HG03439 (cell line): ENCODE data around the gene DNAJC30.

ENCODE experiments used
- ATAC-seq: cut with Tn5 transposase; IDR thresholded peaks from one replicate; pipeline ENCODE4 v1.9.1; 2021; ENCODE audit warnings: mild to moderate bottlenecking, moderate library complexity; ENCODE audit not compliant: unreplicated experiment

The DNAJC30 gene

DNA sequence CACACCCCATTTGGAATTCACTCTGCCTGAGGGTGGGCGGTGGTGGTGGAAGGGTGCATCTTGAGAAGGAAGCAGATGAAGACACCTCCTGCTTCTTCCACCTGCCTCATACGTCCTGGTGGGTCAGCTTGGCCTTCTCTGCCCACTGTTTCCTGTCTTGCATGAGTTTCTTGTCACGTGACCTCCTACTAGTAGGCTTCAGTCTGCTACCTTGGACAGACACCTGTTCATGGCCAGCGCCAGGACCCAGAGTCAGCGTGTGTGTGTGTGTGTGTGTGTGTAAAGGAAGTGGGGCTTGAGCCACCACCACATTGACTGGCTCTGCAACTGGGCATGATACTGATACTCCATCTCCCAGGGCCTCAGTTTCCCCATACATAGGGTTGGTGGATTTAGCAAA, 32.7 kb downstream of the DNAJC30 start:
- no peak for ATAC-seq

DNA sequence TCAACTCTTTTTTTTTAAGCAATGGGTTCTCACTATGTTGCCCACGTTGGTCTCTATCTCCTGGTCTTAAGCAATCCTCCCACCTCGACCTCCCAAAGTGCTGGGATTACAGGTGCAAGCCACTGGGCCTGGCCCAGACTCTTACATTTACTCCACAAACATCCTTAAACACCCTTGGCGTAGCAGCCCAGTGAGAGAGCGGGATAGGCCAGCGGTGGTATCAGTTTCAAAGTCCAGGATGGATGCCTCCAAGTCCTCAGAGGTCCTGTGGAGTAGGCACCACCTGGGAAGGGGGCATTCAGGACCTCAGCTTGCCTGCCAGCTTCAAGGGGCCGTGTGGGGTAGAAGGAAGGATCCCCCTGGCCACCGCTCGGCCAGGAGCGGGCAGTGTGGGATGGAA, 33.7 kb downstream of the DNAJC30 start:
- ATAC-seq, result no peak

DNA sequence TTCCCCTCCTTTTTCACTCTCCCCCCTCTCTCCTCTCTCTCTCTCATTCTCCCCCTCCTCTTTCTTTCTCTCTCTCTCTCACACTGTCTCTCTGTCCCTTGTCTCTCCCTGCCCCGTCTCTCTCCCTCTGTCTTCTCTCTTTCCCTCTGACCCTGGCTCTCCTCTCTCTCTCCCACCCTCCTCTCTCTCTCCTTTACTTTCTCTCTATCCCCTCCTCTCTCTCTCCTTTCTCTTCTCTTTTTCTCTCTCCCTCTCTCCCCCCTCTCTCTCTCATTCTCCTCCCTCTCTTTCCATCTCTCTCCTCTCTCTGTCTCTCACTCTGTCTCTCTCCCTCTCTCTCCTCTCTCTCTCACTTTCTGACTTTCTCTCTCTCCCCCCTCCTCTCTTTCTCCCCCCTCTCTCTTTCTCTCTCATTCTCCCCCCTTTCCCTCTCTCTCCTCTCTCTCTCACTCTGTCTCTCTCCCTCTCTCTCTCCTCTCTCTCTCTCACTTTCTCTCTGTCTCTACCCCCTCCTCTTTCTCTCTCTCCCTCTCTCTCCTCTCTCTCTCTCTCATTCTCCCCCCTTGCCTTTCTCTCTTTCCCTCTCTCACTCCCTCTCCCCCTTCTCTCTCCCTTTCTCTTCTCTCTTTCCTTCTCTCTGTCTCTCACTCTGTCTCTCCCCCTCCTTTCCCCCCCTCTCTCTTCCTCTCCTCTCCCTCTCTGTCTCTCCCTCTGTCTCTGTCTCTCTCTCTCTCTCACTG, 34.5 kb downstream of the DNAJC30 start:
- no peak for ATAC-seq

DNA sequence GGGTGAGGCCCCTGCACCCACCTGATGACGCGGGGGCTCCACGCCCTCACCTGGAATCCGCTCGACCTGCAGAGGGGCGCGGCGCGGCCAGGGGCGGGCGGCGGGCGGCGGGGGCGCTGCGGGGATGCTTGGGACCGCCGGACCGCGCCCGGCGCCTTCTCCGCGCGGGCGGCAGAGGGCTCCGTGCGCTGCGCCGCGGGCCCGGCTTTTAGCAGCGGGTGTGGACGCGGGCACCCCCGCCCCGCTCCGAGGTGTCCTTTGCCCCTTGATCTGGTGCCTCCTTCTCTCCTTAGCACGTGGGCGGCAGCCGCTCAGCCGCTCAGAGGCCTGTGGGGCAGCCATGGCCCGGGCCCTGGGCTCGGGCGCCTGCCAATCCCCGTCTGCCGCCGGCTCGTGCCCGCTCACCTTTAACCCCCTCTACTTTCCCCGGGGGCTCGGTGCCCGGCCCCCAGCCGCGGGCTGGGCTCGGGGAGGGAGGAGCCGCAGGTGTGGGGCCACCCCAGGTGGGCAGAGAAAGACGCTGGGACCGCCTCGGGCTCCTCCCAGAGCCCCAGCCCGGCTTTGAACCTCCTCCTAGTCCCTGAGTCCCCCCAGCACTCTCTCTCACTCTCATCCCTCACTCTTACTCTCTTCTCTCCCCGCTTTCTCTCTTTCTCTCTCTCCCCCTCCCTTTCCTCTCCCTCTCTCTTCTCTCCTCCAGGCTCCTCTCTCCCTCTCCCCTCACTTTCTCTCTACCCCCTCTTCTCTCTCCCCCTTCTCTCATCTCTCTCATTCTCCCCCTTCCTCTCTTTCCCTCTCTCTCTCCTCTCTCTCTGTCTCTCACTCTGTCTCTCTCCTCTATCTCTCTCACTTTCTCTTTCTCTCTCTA, 35.3 kb downstream of the DNAJC30 start:
- no peak for ATAC-seq

GRCh38 chr7:73646785-73647724, 36.2 kb downstream of the DNAJC30 start:
- ATAC-seq, result no peak

DNA sequence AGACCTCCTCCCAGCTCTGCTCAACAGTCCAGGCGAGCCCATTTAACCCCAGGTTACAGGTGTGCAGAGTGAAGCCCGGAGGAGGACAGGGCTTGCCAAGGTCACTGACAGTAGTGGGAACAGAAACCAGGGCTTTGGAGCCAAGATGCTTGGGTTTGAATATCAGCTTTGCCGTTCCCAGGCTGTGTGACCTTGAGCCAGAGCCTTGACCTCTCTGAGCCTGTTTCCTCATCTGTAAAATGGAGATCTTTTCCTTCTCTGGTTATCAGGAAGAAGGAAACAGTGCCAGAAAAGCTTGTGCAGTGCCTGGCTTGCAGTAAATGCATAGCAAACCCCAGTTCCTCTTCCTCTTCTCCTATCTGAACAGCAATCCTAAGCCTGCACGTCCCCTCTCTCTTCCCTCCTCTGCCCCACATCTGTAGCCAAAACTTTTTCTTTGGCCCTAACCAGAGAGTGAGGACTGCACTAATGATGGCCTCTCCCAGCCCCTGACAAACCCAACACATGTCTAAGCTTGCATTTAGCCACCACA, 37.5 kb downstream of the DNAJC30 start:
- no peak for ATAC-seq

DNA sequence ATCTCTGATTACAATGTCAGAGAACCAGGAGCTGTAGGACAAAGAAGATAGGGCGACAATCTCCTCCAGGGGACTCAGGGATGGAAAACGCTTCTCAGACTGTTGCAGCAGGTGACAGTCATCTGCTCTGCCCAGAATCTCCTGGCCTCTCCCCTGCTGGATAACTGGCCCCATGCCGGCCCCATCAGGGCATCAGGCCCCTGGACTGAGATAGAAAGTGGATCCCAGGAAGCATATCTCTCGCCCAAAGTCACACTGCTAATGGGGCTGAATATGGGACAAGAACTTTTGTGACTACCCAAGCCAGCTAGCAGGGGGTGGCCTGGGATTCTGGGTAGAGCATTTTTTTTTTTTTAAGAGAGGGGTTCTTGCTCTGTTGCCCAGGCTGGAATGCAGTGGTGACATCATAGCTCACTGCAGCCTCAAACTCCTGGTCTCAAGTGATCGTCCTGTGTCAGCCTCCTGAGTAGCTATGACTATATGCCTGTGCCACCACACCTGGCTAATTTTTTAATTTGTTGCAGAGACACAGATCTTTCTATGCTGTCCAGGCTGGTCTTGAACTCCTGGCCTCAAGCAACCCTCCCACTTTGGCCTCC, 38.5 kb downstream of the DNAJC30 start:
- no peak for ATAC-seq

DNA sequence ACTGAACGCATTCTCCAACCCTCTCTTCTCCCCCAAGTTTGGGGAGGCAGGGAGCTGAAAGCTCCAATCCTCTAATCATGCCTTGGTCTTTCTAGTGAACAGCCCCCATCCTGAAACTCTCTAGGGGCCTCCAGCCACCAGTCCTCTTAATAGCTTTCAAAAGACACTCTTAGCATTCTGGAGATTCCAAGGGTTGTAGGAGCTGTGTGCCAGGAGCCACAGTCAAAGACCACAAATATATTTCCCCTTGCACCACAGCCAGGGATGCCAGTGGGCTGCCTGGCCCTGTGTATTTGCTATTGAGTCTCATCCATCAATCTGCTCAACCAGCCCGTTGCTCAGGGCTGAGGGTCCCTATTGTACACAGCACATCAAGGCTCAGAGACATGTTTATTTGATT, 40.4 kb downstream of the DNAJC30 start:
- no peak for ATAC-seq

GRCh38 chr7:73638911-73639310, 44.3 kb downstream of the DNAJC30 start:
- ATAC-seq, result no peak

DNA sequence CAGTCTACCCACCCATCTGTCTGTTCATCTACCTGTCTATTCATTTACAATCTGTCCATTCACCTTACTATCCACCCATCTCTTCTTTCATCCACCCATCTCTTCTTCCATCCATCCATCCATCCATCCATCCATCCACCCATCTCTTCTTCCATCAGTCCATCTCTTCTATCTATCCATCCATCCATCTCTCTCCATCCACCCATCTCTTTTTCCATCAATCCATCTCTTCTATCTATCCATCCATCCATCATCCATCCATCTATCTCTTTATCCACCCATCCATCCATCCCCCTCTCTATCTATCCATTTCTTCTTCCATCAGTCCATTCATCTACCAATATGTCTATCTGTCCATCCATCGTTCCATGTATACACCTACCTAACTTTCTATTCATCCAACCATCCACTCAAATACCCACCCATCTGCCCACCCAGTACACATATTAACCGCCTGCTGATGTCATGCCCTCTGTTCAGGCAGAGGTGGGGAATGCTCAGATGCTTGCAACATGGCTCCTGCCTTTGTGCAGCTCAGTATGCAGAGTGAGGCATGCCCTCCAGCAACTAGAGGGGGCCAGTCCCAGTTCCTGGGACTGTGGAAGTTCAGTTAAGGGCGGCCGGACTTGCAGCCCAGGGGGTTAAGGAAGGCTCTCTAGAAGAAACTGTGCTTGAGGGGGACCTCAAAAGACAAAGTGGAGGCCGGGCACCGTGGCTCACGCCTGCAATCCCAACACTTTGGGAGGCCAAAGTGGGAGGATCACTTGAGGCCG, 47.6 kb downstream of the DNAJC30 start:
- ATAC-seq, result no peak

DNA sequence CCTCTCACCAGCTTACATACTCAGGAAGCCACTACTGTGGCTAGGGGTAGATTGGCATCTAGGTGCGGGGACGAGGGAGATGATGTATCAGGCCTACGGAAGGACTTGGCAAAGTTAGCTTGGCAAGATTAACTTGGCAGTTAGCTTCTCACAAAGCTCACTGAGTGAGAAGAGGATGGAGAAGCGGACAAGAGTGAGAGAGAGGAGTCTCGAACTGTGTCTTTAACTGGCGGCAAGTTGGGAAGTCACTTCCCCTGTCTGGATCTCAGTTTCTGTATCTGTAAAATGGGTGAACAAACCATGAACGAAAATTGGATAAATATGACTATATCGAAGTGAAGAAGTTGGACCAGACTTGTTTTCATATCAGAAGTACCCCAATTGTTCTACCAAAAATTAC, 49.4 kb downstream of the DNAJC30 start:
- no peak for ATAC-seq

DNA sequence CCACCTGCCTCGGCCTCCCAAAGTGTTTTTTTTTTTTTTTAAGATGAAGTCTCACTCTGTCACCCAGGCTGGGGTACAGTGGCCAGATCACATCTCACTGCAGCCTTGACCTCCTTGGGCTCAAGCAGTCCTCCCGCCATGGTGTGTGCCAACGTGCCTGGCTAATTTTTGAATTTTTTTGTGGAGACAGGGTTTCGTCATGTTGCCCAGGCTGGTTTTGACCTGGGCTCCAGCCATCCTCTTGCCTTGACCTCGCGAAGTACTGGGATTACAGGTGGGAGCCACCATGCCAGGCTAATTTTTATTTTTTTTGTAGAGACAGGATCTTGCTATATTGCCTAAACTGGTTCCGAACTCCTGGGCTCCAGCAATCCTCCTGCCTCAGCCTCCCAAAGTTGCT, 49.9 kb downstream of the DNAJC30 start:
- ATAC-seq, result no peak

DNA sequence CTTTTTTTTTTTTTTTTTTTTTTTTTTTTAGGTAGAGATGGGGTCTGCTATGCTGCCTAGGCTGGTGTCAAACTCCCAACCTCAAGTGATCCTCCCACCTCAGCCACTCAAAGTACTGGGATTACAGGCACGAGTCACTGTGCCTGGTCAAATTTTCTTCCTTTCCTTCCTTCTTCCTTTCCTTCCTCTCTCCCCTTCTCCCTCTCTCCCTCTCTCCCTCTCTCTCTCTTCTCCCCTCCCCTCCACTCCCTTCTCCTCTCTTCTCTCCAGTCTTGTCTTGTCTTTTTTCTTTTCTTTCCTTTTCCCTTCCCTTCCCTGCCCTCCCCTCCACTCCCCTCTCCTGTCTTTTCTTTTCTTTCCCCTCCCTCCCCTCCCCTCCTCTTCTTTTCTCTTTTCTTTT, 51.7 kb downstream of the DNAJC30 start:
- no peak for ATAC-seq
